GM21390 (cell line): ENCODE data around the gene MAP2K2.

Experiments used
- ATAC-seq: cut with Tn5 transposase; IDR thresholded peaks from one replicate; pipeline ENCODE4 v1.9.1; 2021; ENCODE audit not compliant: unreplicated experiment

The MAP2K2 gene

GRCh38 chr19:4081441-4082129, 42.3 kb downstream of the MAP2K2 start:
- ATAC-seq = no peak

- no peak for ATAC-seq
Observed at GRCh38 chr19:4080473-4080872, 43.4 kb downstream of the MAP2K2 start.

GRCh38 chr19:4077800-4078684, 45.9 kb downstream of the MAP2K2 start:
- no peak for ATAC-seq

GRCh38 chr19:4077007-4077374, 46.9 kb downstream of the MAP2K2 start:
- no peak for ATAC-seq

GRCh38 chr19:4075373-4075772, 48.5 kb downstream of the MAP2K2 start:
- ATAC-seq = no peak

GRCh38 chr19:4071610-4072009, 52.3 kb downstream of the MAP2K2 start:
- no peak for ATAC-seq

GRCh38 chr19:4069331-4069959, 54.5 kb downstream of the MAP2K2 start:
- no peak for ATAC-seq

- ATAC-seq = no peak
Observed at GRCh38 chr19:4068047-4068966, 55.6 kb downstream of the MAP2K2 start.

- no peak for ATAC-seq
Observed at GRCh38 chr19:4067396-4068046, 56.4 kb downstream of the MAP2K2 start.

GRCh38 chr19:4066682-4067395, 57.1 kb downstream of the MAP2K2 start, which contains the start of gene ZBTB7A:
Gene ZBTB7A, minus strand, starts transcription at chr19:4066899. Its CDS starts 11,667 bp downstream, at chr19:4055232.
- no peak for ATAC-seq

- no peak for ATAC-seq
Observed at GRCh38 chr19:4066176-4066606, 57.7 kb downstream of the MAP2K2 start.

GRCh38 chr19:4065430-4066175, 58.3 kb downstream of the MAP2K2 start:
- peak; percentile 63 for ATAC-seq

- no peak for ATAC-seq
Observed at GRCh38 chr19:4064496-4065260, 59.2 kb downstream of the MAP2K2 start.

GRCh38 chr19:4064149-4064495, 59.8 kb downstream of the MAP2K2 start:
- ATAC-seq = no peak

GRCh38 chr19:4063369-4064148, 60.4 kb downstream of the MAP2K2 start:
- no peak for ATAC-seq

- ATAC-seq = no peak
Observed at GRCh38 chr19:4062419-4063368, 61.2 kb downstream of the MAP2K2 start.
